Stimulated activated CD4-positive, alpha-beta T cell treated with anti-CD3 and anti-CD28 coated beads, Interleukin-15, amount 100 ng/mL, for 48 hours (primary cell): ENCODE results near the gene B4GALT6.

Source experiments
- DNase-seq, 2 donors: peaks; one replicate each; pipeline ENCODE4 v3.0.0-alpha.2; 2020; ENCODE audit warnings: low read depth in 2 of 2

Gene B4GALT6

DNA sequence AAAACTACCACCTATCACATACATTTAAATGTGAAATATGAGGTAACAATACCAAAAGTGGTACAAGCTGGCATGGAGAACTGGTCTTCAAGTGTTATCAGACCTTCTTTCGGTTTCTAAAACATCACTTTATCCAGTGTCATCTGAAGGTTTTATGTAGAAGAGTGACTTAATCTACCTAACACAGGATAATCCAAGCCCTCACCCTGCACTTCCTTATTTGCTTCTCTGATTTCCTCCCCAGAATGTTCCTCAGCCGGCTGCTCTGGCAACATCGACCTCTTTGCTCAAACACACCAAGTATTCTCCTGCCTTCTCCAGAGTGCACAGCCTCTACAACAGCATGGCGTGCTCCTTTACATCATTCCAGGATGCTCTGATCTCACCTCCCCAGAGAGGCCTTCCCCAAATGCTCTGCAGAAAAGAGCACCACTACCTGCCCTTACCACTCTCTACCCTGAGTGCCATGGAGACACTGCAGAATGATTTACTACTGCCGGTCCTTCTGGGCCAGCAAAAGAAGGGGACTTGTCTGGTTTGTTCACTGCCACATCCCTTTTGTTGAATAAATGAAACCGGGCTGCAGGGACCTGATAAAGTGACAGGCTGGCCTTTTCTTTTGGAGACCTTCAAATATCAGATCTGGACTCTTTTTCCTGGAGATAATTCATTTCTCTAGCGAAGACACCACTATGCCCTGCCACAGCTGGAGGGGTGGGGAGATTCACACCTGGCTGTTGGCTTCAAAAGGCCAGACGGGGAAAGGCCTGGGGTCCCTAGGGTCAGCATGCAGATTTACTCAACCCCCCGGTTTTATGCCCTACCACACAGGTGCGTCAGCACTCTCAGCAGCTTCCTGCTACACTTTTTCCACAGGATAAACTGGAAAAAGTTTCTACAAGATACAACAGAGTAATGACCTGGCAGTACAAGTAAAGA lies 50.7 kb downstream of the B4GALT6 start:
- no peak for DNase-seq

DNA sequence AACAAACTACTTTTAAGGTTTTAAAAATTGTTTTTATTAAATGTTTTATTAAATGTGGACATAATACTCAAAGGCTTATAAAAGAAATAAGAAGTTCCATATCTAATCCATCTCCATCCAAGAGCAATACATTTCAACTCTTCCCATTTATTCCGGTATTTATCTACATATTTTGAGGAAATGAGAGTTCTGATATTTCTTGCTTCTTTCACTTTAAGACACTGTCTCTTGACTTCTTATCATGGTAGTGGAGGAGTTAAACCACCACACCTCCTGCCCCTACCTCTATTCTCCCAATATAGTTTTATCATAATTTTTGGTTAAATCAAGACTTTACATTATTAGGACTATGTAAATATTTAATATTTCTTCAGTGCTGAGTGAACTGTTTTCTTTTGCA lies 52.0 kb downstream of the B4GALT6 start:
- DNase-seq, result no peak

DNA sequence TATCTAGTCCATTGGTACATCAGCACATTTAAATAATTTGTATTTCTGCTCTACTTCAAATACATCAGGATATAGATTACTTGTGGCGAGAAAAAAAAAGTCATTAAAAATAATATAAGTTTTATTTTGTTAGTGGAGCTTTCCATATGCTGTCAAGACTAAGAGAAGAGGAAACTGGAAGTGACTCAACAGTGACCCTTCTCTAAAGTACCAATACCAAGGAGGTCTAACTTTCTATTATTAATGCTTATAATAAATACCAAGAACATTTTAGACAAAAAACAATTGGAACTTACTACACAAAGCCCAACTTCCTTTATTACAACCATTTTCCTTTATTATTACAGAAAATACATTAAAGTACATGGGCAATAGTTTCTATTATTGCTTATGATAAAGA lies 52.9 kb downstream of the B4GALT6 start:
- DNase-seq, result no peak

DNA sequence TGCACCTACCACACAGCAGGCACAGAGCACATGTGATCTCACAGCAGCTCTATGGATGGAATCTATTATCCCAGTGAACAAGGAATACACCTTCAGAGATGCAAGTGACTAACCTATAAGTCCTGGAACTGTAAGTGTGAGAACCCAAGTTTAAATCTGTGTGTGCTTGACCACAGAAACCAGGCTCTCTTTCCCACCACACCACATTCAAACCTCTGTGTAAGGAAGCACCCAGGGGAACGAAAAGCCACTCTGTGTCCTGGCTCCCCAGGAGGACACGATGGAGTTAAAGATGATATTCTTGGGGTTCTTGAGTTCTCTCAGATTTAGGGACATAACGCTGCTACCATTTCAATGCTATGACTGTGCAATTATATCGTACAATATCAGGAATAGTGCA lies 53.8 kb downstream of the B4GALT6 start:
- DNase-seq, result no peak

DNA sequence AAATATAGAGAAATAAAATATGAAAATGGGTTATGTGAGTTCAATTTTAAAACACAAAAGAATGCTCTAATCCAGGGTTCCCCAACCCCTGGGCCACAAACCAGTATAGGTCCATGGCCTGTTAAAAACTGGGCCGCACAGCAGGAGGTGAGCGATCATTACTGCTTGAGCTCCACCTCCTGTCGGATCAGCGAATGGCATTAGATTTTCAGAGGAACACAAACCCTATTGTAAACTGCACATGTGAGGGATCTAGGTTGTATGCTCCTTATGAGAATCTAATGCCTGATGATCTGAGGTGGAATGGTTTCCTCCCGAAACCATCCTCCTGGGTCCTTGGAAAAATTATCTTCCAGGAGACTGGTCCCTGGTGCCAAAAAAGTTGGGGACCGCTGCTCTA lies 58.0 kb downstream of the B4GALT6 start:
- no peak for DNase-seq

DNA sequence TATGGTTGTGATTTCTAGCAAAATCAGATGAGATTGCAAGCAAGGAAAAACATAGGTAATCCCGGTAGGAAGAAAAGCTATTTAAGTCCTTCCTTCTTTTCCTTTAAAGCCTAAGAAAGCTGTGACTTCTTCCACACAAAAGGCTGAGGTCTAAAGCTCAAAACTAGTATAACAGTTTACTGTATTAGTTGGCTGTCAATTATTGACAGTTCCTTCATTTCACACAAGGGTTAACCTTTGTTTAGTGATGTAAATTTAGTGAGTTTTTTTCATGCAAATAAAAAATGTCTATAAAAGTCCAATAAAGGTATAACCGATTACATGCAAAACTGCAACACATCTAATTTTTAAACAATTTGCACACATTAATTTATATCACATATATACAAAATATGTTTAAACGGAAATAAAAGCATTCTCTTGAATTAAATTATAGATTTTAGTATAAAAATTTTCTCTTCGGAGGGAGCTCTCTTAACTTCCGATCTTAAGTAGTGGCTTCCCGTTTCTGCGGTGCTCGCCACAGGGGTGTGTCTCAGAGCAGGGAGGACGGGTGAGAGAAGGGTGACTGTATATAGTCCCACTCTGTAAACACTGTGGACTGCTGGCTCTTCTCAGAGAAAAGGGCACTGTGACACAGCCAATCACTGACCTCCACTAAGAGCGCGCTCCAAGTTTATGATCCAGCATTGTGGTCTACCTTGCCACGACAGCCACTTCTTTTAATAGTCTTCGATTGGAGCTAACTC lies 59.3 kb downstream of the B4GALT6 start:
- DNase-seq, result no peak

DNA sequence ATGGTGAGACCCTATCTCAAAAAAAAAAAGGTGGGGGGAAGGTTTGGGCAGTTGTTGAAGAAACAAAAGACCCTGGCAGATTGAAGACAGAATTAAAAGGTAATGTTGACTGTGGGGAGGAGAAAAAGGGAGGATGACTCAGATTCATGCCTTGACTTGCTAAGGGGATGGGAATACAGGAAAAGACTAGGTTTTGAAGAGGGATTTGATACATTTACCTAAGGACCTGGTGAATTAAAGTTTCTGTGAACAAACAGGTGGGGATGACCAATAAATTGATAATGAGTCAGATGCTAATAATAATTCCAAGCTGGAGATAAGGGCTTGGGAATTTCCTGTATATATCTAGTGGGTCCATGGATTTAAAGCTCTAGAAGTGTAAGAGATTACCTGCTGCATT lies 65.1 kb downstream of the B4GALT6 start:
- no peak for DNase-seq

DNA sequence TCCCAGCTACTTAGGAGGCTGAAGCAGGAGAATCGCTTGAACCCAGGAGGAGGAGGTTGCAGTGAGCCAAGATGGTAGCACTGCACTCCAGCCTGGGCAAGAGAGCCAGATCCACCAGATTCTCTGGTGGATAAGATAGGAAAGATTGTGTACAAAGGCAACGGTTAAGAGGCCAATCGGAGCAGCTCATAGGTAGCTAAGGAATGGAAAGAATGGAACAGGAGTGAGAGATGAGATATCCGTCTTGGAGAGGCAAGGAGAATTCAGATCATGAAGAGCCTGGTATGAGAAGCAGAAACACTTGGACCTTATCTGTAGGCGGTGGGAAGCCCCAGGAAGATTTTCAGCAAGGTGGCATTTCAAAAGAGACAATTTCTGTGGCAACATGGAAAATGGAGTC lies 65.6 kb downstream of the B4GALT6 start:
- no peak for DNase-seq

DNA sequence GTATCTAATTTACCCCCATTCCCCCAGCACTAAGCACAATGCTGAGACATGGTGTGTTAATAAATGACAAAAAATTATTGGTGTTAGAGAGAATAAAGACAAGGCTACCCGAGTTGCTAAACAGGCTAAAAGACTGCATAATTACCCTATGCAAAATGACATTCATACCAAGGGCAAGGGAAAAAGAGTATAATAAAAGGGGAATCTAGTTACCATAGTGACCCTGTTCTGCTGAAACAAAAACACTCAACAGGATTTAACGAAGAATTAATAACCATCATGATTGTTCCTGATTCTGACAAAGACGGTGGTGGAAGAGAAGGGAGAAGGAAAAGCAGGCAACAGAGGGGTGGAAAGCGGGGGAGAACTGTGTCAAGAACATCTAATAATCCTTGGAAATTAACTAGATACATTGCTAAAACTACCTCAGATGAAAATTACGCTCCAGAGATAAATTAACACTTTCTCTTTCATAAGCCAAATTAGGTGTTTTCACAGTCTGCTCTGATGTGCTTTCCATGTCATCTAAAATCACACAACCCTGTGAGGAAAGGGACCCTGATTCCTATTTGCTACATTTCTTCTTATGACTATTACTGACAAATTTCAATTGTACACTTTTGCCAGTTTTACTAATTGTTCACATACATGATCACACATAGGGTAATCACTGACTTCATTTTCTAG lies 67.2 kb downstream of the B4GALT6 start:
- DNase-seq, result no peak

DNA sequence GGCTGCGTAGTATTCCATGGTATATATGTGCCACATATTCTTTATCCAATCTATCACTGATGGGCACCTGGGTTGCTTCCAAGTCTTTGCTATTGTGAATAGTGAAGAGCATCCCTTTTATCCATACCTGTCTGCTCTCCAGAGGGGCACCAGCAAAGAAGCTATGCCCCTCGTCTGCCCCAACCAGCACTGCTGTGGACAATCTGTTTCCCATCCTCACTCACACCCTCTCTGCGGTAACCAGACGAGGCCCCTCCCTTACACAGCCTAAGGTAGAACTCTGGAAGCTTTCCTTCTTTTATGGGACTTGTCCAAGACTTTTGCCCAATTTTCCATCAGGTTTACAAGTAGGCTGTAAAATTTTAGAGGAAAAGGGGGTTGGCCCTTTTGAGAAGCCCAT lies 67.8 kb downstream of the B4GALT6 start:
- DNase-seq, result no peak

DNA sequence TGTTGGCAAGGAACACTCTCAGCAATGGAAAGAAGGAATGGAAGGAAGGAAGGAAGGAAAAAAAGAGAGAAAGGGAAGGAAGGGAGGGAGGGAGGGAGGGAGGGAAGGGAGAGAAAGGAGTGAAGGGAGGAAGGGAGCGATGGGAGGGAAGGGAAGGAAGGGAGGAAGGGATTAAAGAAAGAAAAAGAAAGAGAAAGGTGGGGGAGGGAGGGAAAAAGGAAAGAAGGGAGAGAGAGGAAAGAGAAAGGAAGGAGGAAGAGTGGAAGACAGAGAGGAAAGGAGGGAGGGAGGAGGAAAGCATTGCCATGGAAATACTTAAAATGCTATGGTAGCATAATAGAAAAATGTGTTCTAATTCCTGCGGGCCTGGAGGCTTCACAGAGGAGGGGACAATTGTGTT lies 70.3 kb downstream of the B4GALT6 start:
- DNase-seq, result no peak

DNA sequence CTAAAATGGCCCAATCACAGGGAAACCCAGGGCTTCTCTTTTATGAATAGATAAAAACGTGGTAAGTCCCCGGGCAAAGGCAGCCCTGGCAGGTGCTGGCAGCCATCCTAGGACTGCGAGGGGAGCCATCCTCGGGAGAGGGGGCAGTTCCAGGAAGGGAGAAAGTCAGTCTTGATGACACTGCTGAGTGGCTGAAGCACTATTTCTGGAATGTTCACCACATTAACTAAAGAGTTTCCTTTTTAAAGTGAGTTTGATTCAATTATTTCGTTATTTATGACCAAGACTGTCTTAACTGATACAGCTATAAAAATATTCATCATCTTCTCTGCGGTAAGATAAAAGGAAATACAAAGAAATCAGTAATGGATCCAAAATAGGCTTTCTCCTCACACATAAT lies 72.3 kb downstream of the B4GALT6 start:
- no peak for DNase-seq

DNA sequence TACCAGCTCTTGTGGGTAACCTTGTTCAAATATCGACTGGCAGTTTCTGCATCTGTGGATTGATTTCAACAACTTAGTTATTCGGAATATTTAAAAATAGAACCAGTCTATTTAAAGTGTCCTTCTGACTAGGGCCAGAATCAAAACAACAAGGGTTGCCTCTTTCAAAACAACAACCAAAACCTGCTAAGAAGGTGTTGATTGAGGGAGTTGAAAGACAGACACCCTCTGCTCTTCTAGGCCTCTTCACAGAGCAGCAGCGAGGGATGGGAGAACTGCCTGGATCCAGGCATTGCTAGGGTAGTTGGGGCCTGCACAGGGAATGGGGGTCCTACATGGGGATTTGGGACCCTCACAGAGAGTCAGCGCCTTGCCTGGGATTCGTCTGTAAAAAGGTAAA lies 72.9 kb downstream of the B4GALT6 start:
- no peak for DNase-seq

DNA sequence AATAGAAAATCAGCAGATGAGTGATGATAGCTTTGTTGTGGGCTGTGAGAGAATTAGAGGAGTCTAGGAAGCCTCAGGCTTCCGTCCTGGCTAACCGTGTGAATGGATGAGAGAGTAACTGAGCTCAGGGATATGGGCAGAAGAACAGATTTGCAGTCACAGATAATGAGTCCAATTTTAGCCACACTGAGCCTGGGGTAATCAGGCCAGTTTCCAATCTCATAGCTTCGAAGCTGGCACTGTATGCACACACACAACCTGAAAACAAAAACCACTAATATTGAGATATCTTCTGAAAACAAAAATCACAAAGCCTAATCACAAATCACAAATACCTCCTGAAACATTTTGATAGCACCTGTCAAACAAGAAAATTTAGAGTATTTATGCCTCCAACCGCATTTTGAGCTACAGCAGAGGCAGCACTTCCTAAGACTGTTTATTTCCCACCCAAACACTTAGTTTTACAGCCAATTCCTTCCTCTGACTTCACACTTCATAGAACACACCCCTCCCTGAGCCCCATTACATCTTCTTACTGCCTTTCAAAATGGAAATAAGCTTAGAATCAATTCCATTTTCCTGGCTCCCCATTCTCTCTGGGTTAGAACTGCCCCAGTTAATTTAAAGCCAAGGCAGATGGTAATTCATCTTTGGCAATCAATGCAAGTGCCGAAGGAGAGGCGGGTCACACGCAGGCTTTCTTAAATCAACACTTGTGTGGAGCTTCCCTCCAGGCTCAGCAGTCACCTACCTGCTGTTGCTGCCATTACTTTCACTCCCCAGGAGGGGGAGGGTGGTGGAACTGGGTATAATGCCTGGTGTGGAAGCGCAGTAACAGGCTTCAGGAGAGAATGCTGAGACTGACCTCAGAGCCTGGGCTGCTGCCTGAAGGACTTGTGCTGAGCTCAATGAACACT lies 73.8 kb downstream of the B4GALT6 start:
- no peak for DNase-seq

DNA sequence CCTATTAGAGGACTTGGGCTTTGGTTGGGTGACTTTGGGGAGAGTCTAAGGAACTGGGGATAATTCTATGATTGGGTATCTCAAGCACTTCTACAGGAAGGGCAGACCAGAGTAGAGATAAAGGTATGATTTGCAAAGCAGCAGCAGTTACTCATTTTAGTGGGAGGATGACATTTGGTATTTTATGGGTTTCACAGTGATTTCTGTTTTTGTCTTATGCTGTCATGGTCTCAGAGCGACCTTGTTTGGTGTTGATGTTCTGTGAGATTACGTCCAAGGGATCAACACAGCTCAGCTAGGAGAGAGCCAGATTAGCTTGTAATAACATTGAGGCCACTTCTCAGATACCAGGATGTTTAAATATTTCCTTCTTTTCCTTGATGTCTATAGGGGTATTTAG lies 74.5 kb downstream of the B4GALT6 start:
- DNase-seq, result no peak

DNA sequence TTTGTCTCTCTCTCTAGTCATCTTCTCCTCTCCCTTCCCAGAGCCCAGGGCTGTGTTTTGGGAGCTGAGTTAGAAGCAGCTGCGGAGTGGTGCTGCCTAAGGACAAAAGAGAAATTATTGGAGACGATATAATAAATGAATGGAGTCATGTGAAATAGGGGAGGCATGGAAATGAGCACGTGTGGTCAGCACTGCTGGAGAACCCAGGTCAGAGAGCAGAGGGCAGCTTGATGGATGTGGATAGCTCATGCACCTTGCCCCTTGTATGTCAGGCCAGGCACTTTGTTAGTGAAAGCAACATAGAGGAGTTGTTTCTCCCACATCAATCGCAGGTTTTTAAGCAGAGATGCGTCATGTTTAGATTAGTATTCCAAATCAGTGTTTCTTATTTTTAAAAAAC lies 77.0 kb downstream of the B4GALT6 start:
- DNase-seq, result no peak

DNA sequence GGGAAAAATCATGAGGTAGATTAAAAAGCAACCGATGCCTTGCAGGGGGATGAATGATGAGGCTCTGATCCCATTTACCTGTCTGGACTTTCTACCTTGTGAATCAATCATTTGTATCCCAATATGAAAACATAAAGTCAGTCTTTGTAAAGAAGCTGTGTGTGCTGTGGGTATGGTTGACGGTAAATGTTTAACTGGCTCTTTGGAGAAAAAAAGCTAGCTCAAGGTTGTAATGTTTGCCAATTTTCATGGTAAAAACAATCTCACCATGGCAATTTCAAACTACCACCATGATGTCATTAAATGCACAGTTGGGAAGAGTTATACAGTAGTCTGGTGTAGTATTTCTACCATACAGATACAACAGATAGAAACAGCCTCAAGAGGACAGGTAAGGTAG lies 78.1 kb downstream of the B4GALT6 start:
- DNase-seq, result no peak

DNA sequence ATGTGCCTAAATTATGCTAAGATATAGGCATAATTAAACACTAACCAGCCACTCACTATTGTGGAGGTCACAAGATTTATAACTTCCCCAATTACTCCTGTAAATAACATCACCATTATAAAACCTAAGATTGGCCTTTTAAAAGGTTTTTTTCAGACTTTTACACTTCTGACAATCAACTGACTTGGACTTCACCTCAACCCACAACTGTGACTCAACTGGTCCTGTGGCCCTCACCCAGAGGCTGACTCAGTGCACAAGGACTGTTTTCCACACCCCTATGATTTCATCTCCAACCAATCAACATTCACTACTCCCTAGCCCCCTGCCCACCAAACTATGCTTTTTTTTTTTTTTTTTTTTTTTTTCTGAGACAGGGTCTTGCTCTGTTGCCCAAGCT lies 81.1 kb downstream of the B4GALT6 start:
- DNase-seq, result peak in 1 of 2 donors; percentile 6

DNA sequence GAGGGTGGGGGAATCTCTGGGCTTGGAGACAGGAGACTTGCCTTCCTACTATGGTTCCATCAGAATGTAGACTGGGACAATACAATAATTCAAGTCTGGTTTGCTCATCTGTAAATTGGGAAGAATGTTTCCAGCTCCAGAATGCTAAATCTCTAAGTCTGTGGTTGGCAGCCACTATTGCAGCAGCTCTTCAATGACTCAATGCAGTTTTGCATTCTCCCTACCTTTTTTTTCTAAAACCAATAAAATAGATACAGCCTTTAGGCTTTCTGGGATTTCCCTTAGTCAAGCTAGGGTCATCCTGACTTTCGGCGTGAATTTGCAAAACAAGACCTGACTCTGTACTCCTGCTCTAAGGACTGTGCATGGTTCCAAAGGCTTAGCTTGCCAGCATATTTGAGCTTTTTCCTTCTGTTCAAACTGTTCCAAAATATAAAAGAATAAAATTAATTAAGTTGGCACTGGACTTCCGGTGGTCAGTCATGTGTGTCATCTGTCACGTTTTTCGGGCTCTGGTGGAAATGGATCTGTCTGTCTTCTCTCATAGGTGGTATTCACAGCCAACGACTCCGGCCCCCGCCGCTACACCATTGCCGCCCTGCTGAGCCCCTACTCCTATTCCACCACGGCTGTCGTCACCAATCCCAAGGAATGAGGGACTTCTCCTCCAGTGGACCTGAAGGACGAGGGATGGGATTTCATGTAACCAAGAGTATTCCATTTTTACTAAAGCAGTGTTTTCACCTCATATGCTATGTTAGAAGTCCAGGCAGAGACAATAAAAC lies 86.2 kb downstream of the B4GALT6 start:
- no peak for DNase-seq

DNA sequence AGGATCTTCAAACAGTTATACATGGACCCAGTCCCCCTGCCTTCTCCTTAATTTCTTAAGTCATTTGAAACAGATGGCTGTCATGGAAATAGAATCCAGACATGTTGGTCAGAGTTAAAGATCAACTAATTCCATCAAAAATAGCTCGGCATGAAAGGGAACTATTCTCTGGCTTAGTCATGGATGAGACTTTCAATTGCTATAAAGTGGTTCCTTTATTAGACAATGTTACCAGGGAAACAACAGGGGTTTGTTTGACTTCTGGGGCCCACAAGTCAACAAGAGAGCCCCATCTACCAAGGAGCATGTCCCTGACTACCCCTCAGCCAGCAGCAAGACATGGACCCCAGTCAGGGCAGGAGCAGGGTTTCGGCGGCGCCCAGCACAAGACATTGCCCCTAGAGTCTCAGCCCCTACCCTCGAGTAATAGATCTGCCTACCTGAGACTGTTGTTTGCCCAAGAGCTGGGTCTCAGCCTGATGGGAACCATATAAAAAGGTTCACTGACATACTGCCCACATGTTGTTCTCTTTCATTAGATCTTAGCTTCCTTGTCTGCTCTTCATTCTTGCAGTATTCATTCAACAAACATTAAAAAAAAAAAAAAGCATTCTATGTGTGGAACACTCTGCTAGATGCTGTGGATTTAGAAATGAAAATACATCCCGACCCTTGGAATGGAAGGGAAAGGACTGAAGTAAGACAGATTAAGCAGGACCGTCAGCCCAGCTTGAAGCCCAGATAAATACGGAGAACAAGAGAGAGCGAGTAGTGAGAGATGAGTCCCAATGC lies 88.1 kb downstream of the B4GALT6 start:
- no peak for DNase-seq
